ENCODE data around the gene DNHD1.

DNA sequence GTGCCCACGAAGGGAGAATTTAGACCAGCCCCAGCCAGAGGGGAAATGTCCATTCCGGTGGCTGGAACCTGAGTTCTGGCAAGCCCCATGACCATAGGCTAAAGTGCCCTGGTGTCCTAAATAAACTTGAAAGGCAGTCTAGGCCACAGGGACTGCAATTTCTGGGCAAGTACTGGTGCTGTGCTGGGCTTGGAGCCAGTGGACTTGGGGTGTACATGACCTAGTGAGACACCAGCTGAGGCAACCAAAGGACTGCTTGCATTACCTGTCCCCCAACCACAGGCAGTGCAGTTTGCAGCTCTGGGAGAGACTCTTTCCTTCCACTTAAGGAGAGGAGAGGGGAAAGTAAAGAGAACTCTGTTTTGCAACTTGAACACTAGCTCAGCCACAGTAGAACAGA lies 82.6 kb downstream of the DNHD1 start:
- TF ChIP-seq TAF1 (IDR thresholded peaks at IDR 0.05; ENCODE audit: borderline replicate concordance, insufficient read depth, low read length) (no peak), REST (IDR thresholded peaks at IDR 0.05; ENCODE audit: insufficient read depth in 1 of 2, low read depth in 2 of 2, low read length in 2 of 2) (no peak), FOXP2 (optimal IDR thresholded peaks at IDR 0.05; ENCODE audit: borderline replicate concordance, extremely low read depth, extremely low read length, insufficient read depth) (no peak)
